Keratinocyte (primary cell): ENCODE measurements around the gene SYT6. TPM values are rescaled to one million over a fixed set of nuclear protein-coding genes. Genes with fewer than 3 reads are reported as not detected.

Experiments used
- DNase-seq: peaks from one replicate; pipeline ENCODE4 v3.0.0-alpha.2; 2011; ENCODE audit warnings: low read depth, missing footprints, low spot score
- FAIRE-seq: peaks from 2 replicates; lab custom pipeline; 2011; peaks lifted over from hg19 to GRCh38; lab: Jason Lieb, UNC
- H2AFZ ChIP-seq: 2 replicates; pipeline ENCODE4 v1.6.0; 2012; ENCODE audit warnings: low read length, control low read depth, inconsistent platforms; ENCODE audit not compliant: control insufficient read depth
- H3K27ac ChIP-seq: 2 replicates; pipeline ENCODE4 v1.5.1; 2011; ENCODE audit warnings: low read length; ENCODE audit not compliant: control insufficient read depth, insufficient read depth
- H3K27me3 ChIP-seq: 3 replicates; pipeline ENCODE4 v1.6.0; 2011; ENCODE audit warnings: low read length; ENCODE audit not compliant: control insufficient read depth, insufficient read depth; ENCODE audit errors: extremely low read depth
- H3K36me3 ChIP-seq, 2 experiments: 2 replicates in 1 of 2; 3 replicates in 1 of 2; pipeline ENCODE4 v1.5.1; 2011; ENCODE audit warnings: low read length in 2 of 2, mild to moderate bottlenecking in 1 of 2; ENCODE audit not compliant: control insufficient read depth in 2 of 2, insufficient read depth in 2 of 2; ENCODE audit errors: extremely low read depth in 1 of 2
- H3K4me1 ChIP-seq: 3 replicates; pipeline ENCODE4 v1.5.1; 2011; ENCODE audit warnings: low read length; ENCODE audit not compliant: control insufficient read depth, insufficient read depth; ENCODE audit errors: extremely low read depth
- H3K4me2 ChIP-seq: 3 replicates; pipeline ENCODE4 v1.6.0; 2011; ENCODE audit warnings: low read depth, low read length; ENCODE audit not compliant: control insufficient read depth, insufficient read depth; ENCODE audit errors: extremely low read depth
- H3K4me3 ChIP-seq, 3 experiments: fragments of 200-600 bp in 1 of 3; sonication (generic) in 1 of 3; 2 replicates in 2 of 3; 3 replicates in 1 of 3; pipeline ENCODE4 v1.5.1; 2011 to 2016; ENCODE audit warnings: low read length in 3 of 3, mild to moderate bottlenecking in 3 of 3, control low read depth in 2 of 3, inconsistent platforms in 1 of 3, low read depth in 1 of 3, mixed read lengths in 1 of 3, mixed run types in 1 of 3, moderate library complexity in 1 of 3; ENCODE audit not compliant: control insufficient read depth in 2 of 3, insufficient read depth in 2 of 3; ENCODE audit errors: extremely low read depth in 1 of 3
- H3K79me2 ChIP-seq: 2 replicates; pipeline ENCODE4 v1.6.0; 2012; ENCODE audit warnings: low read length; ENCODE audit not compliant: control insufficient read depth, insufficient read depth
- H3K9ac ChIP-seq: 3 replicates; pipeline ENCODE4 v1.6.0; 2011; ENCODE audit warnings: low read length; ENCODE audit not compliant: control insufficient read depth, insufficient read depth; ENCODE audit errors: extremely low read depth
- H3K9me1 ChIP-seq: 3 replicates; pipeline ENCODE4 v1.6.0; 2011; ENCODE audit warnings: low read length; ENCODE audit not compliant: control insufficient read depth, insufficient read depth; ENCODE audit errors: extremely low read depth
- H3K9me3 ChIP-seq: 2 replicates; pipeline ENCODE4 v1.5.1; 2012; ENCODE audit warnings: low read depth, low read length; ENCODE audit not compliant: control insufficient read depth
- H4K20me1 ChIP-seq: 3 replicates; pipeline ENCODE4 v1.6.0; 2011; ENCODE audit warnings: low read length; ENCODE audit not compliant: control insufficient read depth, insufficient read depth; ENCODE audit errors: extremely low read depth
- CTCF ChIP-seq, 3 experiments: IDR thresholded peaks in 1 of 3; conservative IDR thresholded peaks in 1 of 3; optimal IDR thresholded peaks in 1 of 3; 2 replicates in 2 of 3; 3 replicates in 1 of 3; pipeline versions ENCODE3 to v1.5.1; 2011; ENCODE audit warnings: low read length in 3 of 3, mild to moderate bottlenecking in 3 of 3, moderate library complexity in 2 of 3, control low read depth in 1 of 3, inconsistent platforms in 1 of 3; ENCODE audit not compliant: insufficient read depth in 2 of 3; ENCODE audit errors: extremely low read depth in 1 of 3
- EZH2 ChIP-seq: IDR thresholded peaks from one replicate; pipeline ENCODE4 v1.6.1; 2012; ENCODE audit warnings: inconsistent platforms, mild to moderate bottlenecking, low read length, moderate library complexity
- dilution Hi-C: fragments of 300-500 bp; cut with MboI; formaldehyde crosslinking; loops from one replicate; pipeline ENCODE4 v1.7.0; 2020; ENCODE audit warnings: low sequenced_read_pairs; ENCODE audit not compliant: extremely low pct_ligation_motif_present
- polyA plus RNA-seq, 5 experiments: library from polyadenylated mRNA; depleted of rRNA in 3 of 5; stranded (reverse) in 3 of 5; stranded (forward) in 1 of 5; unstranded in 1 of 5; fragments of >200 nt; gene quantifications; 1 replicate in 1 of 5; 2 replicates in 3 of 5; 3 replicates in 1 of 5; pipeline versions ENCODE4 v1.2.1 to v1.2.3, GENCODE V29; 2011 to 2012; ENCODE audit warnings: missing spikeins in 2 of 5, low read depth in 1 of 5, low replicate concordance in 1 of 5

Gene SYT6
- polyA plus RNA-seq, 1 donor (not counting 4 experiments of a cell fraction or from before 2014, with no cell fraction given): not detected

- Histone ChIP-seq H3K4me1 (peaks cover 15% of the 10 kb centered on the region), H3K9ac (no peak overlapping the region), H3K9me3 (no peaks in the 10 kb centered on the region), H3K79me2 (no peaks in the 10 kb centered on the region), H3K27ac (no peak overlapping the region), H3K9me1 (no peaks in the 10 kb centered on the region), H2AFZ (no peak overlapping the region), H3K36me3 (no peaks in the 10 kb centered on the region), H3K4me3 (peak overlapping the region in 1 of 3 experiments; percentile 3), H3K27me3 (peaks cover 63% of the 10 kb centered on the region), H3K4me2 (peak overlapping the region; percentile 40), H4K20me1 (peaks cover 14% of the 10 kb centered on the region)
- dilution Hi-C loops: no loop called here
- TF ChIP-seq CTCF (optimal IDR thresholded peaks at IDR 0.05 in 1 of 3, IDR thresholded peaks at IDR 0.05 in 1 of 3, conservative IDR thresholded peaks at IDR 0.05 in 1 of 3; ENCODE audit: extremely low read depth in 1 of 3, insufficient read depth in 2 of 3, low read length in 3 of 3) (no peak), EZH2 (no peak)
- no peak for FAIRE-seq
- DNase-seq: no peak
Measured at GRCh38 chr1:114152089-114152507, 1.6 kb downstream of the SYT6 start.

GRCh38 chr1:114150016-114150415 lies 3.7 kb downstream of the SYT6 start:
- Histone ChIP-seq H2AFZ (no peak overlapping the region), H3K27me3 (peaks cover 42% of the 10 kb centered on the region), H3K4me3 (no peak overlapping the region), H3K4me1 (peaks cover 15% of the 10 kb centered on the region), H4K20me1 (peaks cover 10% of the 10 kb centered on the region), H3K79me2 (no peaks in the 10 kb centered on the region), H3K9me3 (no peaks in the 10 kb centered on the region), H3K4me2 (peak overlapping the region; percentile 22), H3K27ac (no peak overlapping the region), H3K36me3 (no peaks in the 10 kb centered on the region), H3K9me1 (no peaks in the 10 kb centered on the region), H3K9ac (no peak overlapping the region)
- FAIRE-seq (peak; percentile 13), DNase-seq (no peak)
- dilution Hi-C loops: no loop called here
- TF ChIP-seq EZH2: no peak
- no peak for TF ChIP-seq CTCF (optimal IDR thresholded peaks at IDR 0.05 in 1 of 3, IDR thresholded peaks at IDR 0.05 in 1 of 3, conservative IDR thresholded peaks at IDR 0.05 in 1 of 3; ENCODE audit: extremely low read depth in 1 of 3, insufficient read depth in 2 of 3, low read length in 3 of 3)
